Endothelial cell of umbilical vein (primary cell): ENCODE data around the gene OR13C2. TPM values are rescaled to one million over a fixed set of nuclear protein-coding genes. Genes with fewer than 3 reads are reported as not detected.

Experiments used
- BruUV-seq: library from RNA; stranded (reverse); fragments of 400-500 nt; replicated peaks from 2 replicates; lab custom pipeline; 2021; lab: Mats Ljungman, UMichigan
- CTCF ChIA-PET: fragments of 300-600, 350-600 bp; sonication (Branson Sonifier 250); formaldehyde crosslinking; loops from one replicate; lab custom pipeline; 2021; ENCODE audit warnings: antibody characterized with exemption, inconsistent platforms; lab: Charles Lee
- POLR2A ChIA-PET: fragments of 300-600, 350-600 bp; sonication (Branson Sonifier 250); formaldehyde crosslinking; loops from one replicate; lab custom pipeline; 2021; ENCODE audit warnings: antibody characterized with exemption, inconsistent platforms; lab: Charles Lee
- DNase-seq: peaks from one replicate; pipeline ENCODE4 v3.0.0-alpha.2; 2011; ENCODE audit warnings: low read depth, low spot score
- FAIRE-seq: peaks from 2 replicates; lab custom pipeline; 2011; peaks lifted over from hg19 to GRCh38; lab: Jason Lieb, UNC
- H2AFZ ChIP-seq: 2 replicates; pipeline ENCODE4 v1.6.0; 2012; ENCODE audit warnings: low read depth, low read length, control low read depth, inconsistent platforms
- H3K27ac ChIP-seq: 2 replicates; pipeline ENCODE4 v1.5.1; 2011; ENCODE audit warnings: low read depth, mild to moderate bottlenecking, control low read depth, low read length, moderate library complexity; ENCODE audit not compliant: insufficient read depth
- H3K27me3 ChIP-seq, 2 experiments: 2 replicates each; pipeline versions ENCODE4 v1.6.0 to v1.6.1; 2011; ENCODE audit warnings: low read length in 2 of 2, mixed read lengths in 1 of 2; ENCODE audit not compliant: control insufficient read depth in 2 of 2, insufficient read depth in 2 of 2
- H3K36me3 ChIP-seq, 2 experiments: 2 replicates in 1 of 2; 3 replicates in 1 of 2; pipeline ENCODE4 v1.5.1; 2011; ENCODE audit warnings: low read length in 2 of 2, mild to moderate bottlenecking in 1 of 2, moderate library complexity in 1 of 2; ENCODE audit not compliant: control insufficient read depth in 2 of 2, insufficient read depth in 2 of 2; ENCODE audit errors: extremely low read depth in 1 of 2
- H3K4me1 ChIP-seq: 3 replicates; pipeline ENCODE4 v1.5.1; 2011; ENCODE audit warnings: mild to moderate bottlenecking, low read length; ENCODE audit not compliant: control insufficient read depth, insufficient read depth; ENCODE audit errors: extremely low read depth
- H3K4me2 ChIP-seq: 2 replicates; pipeline ENCODE4 v1.6.1; 2011; ENCODE audit warnings: low read length, control low read depth, mixed read lengths; ENCODE audit not compliant: insufficient read depth
- H3K4me3 ChIP-seq, 3 experiments: fragments of 200-600 bp in 1 of 3; sonication (generic), shearing (Covaris generic) in 1 of 3; replicated peaks in 1 of 3; 2 replicates each; pipeline ENCODE4 v1.5.1; 2011 to 2016; ENCODE audit warnings: control low read depth in 3 of 3, low read length in 3 of 3, mild to moderate bottlenecking in 2 of 3, inconsistent platforms in 1 of 3, low read depth in 1 of 3, moderate library complexity in 1 of 3; ENCODE audit not compliant: insufficient read depth in 1 of 3
- H3K79me2 ChIP-seq: 2 replicates; pipeline ENCODE4 v1.6.0; 2012; ENCODE audit warnings: low read length, inconsistent platforms; ENCODE audit not compliant: control insufficient read depth, insufficient read depth
- H3K9ac ChIP-seq: replicated peaks from 2 replicates; pipeline ENCODE3; 2011; ENCODE audit warnings: low read length, control low read depth; ENCODE audit not compliant: insufficient read depth; ENCODE audit errors: extremely low read depth
- H3K9me1 ChIP-seq: replicated peaks from 3 replicates; pipeline ENCODE4 v1.6.0; 2011; ENCODE audit warnings: mild to moderate bottlenecking, low read length; ENCODE audit not compliant: control insufficient read depth, insufficient read depth; ENCODE audit errors: extremely low read depth
- H3K9me3 ChIP-seq: replicated peaks from 2 replicates; pipeline ENCODE4 v1.5.1; 2012; ENCODE audit warnings: low read length, inconsistent platforms; ENCODE audit not compliant: control insufficient read depth, insufficient read depth
- H4K20me1 ChIP-seq: replicated peaks from 2 replicates; pipeline ENCODE3; 2011; ENCODE audit warnings: mild to moderate bottlenecking, low read length; ENCODE audit not compliant: control insufficient read depth, insufficient read depth; ENCODE audit errors: extremely low read depth
- CTCF ChIP-seq, 2 donors: IDR thresholded peaks; 1 replicate in 1 of 2; 2 replicates in 1 of 2; pipeline ENCODE4 v1.5.1; 2011; ENCODE audit warnings: low read length in 2 of 2, mild to moderate bottlenecking in 2 of 2, moderate library complexity in 2 of 2, control low read depth in 1 of 2, inconsistent platforms in 1 of 2, low read depth in 1 of 2; ENCODE audit not compliant: insufficient read depth in 1 of 2; ENCODE audit errors: extremely low read depth in 1 of 2
- EZH2 ChIP-seq: IDR thresholded peaks from 2 replicates; pipeline ENCODE4 v1.6.1; 2012; ENCODE audit warnings: borderline replicate concordance, low read depth, mild to moderate bottlenecking, moderate library complexity, low read length, inconsistent platforms; ENCODE audit not compliant: severe bottlenecking
- FOS ChIP-seq: IDR thresholded peaks from 2 replicates; pipeline ENCODE4 v1.6.1; 2011; ENCODE audit warnings: mild to moderate bottlenecking, low read length, moderate library complexity, borderline replicate concordance; ENCODE audit not compliant: insufficient read depth
- GATA2 ChIP-seq: IDR thresholded peaks from 2 replicates; pipeline ENCODE4 v1.7.0; 2011; ENCODE audit warnings: low read depth, mild to moderate bottlenecking, moderate library complexity, mixed read lengths, low read length; ENCODE audit not compliant: insufficient read length, insufficient read depth
- JUN ChIP-seq: IDR thresholded peaks from 2 replicates; pipeline ENCODE4 v1.6.1; 2011; ENCODE audit warnings: borderline replicate concordance, low read depth; ENCODE audit not compliant: insufficient read length, insufficient read depth
- MAX ChIP-seq: IDR thresholded peaks from 2 replicates; pipeline ENCODE4 v1.6.1; 2011; ENCODE audit not compliant: insufficient read depth, insufficient read length
- MYC ChIP-seq: IDR thresholded peaks from one replicate; pipeline ENCODE4 v1.6.1; 2011; ENCODE audit warnings: mild to moderate bottlenecking, low read depth, low read length
- POLR2A ChIP-seq: IDR thresholded peaks from 2 replicates; pipeline ENCODE4 v1.6.1; 2012; ENCODE audit warnings: low read depth, mild to moderate bottlenecking, control low read depth, low read length
- POLR2AphosphoS5 ChIP-seq: IDR thresholded peaks from 2 replicates; pipeline ENCODE4 v1.6.1; 2012; ENCODE audit warnings: low read depth, mild to moderate bottlenecking, control low read depth, low read length, moderate library complexity; ENCODE audit not compliant: insufficient read depth
- dilution Hi-C: fragments of 300-500 bp; cut with MboI; formaldehyde crosslinking; loops from one replicate; pipeline ENCODE4 v1.15.0; 2019; ENCODE audit warnings: low sequenced_read_pairs; ENCODE audit not compliant: extremely low pct_ligation_motif_present
- intact Hi-C: fragments of 100-400 bp; cut with micrococcal nuclease; formaldehyde crosslinking; loops from one replicate; pipeline ENCODE4 v1.10.0; 2022
- polyA plus RNA-seq, 4 experiments: library from polyadenylated mRNA; depleted of rRNA in 3 of 4; stranded (reverse) in 3 of 4; unstranded in 1 of 4; fragments of >200 nt; gene quantifications; 2 replicates each; pipeline versions ENCODE4 v1.2.1 to v1.2.3, GENCODE V29; 2011 to 2012; ENCODE audit warnings: missing spikeins in 1 of 4
- total RNA-seq: library from RNA; stranded (reverse); gene quantifications from 2 replicates; pipeline ENCODE4 v1.2.3, GENCODE V29; 2021

The OR13C2 gene
- total and polyA plus RNA-seq, 2 donors (not counting 3 experiments of a cell fraction or from before 2014, with no cell fraction given), result not detected

- FAIRE-seq (no peak), DNase-seq (no peak)
- CTCF ChIA-PET, result no interaction called here
- Histone ChIP-seq H3K27ac (no peak overlapping the region), H3K79me2 (no peaks in the 10 kb centered on the region), H3K9ac (no peak overlapping the region), H3K4me2 (no peak overlapping the region), H3K9me1 (no peaks in the 10 kb centered on the region), H3K27me3 (no peaks in the 10 kb centered on the region), H3K9me3 (no peaks in the 10 kb centered on the region), H3K36me3 (no peaks in the 10 kb centered on the region), H4K20me1 (no peaks in the 10 kb centered on the region), H3K4me1 (no peaks in the 10 kb centered on the region), H3K4me3 (no peak overlapping the region), H2AFZ (no peak overlapping the region)
- no peak for TF ChIP-seq POLR2AphosphoS5
- no peak for TF ChIP-seq CTCF (IDR thresholded peaks at IDR 0.05; ENCODE audit: extremely low read depth in 1 of 2, insufficient read depth in 1 of 2, low read depth in 1 of 2, low read length in 2 of 2)
- no peak for TF ChIP-seq FOS
- no peak for TF ChIP-seq POLR2A
- TF ChIP-seq MAX, result no peak
- no peak for TF ChIP-seq GATA2
- no peak for TF ChIP-seq JUN
- no peak for TF ChIP-seq MYC
- TF ChIP-seq EZH2, result no peak
- intact Hi-C loops (no loop called here), dilution Hi-C loops (no loop called here)
- no TSS peak for BruUV-seq
- POLR2A ChIA-PET, result no interaction called here
Observed at GRCh38 chr9:104556830-104557634, 48.4 kb downstream of the OR13C2 start.
